Measurements from ENCODE around the gene TDRD12.

Gene TDRD12

DNA sequence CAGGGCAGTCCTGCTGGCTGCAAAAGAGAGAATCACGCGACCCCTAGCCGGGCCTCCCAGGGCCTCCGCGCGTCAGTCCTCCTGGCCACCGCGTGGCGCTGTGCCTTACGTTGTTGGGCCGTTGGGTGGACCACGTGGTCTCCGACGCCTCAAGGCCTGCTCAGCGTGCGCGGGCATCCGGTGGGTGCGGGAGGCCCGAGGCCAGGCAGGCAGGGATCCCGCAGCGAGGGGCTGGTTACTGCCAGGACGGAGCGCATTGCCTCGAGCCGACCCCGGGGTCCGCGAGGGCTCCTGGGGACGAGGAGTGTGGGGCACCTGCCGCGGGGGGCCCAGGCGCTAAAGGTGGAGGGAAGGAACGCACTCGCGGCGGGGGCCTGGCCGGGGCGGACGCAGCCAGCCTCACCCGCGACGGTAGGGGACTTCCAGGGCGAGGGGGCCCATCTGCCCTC lies at the start of gene TDRD12:
TDRD12 (plus strand) TSS at position 157 of the 449 bp plus-strand sequence. CDS start 306 bp downstream, outside the sequence.
- no peak for DNase-seq (ENCODE audit: low spot score)

DNA sequence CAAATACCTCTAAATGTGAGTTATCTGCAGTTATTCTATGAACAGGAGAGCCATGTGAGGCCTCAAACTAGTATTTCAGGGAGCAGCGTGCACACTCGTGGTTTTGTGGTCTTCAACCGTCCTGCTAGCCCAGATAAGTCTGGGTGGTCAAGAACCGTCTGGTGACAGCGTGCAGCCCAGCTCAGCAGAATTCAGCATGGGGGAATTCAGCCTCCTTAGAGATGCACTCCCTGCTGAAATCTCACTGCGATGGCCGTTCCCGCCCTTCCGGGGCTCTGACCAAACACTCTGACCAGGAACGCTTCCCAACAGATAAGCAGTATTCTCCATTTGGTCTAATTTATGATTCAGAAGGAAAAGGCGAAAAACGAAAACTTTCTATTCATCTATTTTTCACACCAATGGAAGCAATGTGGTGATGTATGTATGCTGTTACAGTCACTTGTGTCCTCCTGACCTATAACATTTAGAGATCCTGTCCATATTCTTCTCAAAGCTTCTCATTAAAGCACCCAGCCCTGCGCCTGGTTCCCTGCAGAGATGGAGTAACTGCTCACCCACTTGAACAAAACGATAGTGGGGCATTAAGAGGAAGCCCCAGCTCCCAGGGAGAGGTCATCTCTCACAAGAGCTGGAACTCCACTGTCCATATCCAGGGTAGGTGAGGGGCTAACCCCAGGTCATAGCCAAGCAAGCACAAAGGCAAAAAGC lies 47.5 kb upstream of the TDRD12 start:
- no peak for DNase-seq (ENCODE audit: low spot score)

- no peak for DNase-seq (ENCODE audit: low spot score)
These were observed 46.7 kb upstream of the TDRD12 start for GRCh38 chr19:32672841-32673240.

- no peak for DNase-seq (ENCODE audit: low spot score)
These were observed 46.0 kb upstream of the TDRD12 start for GRCh38 chr19:32673573-32673972.

GRCh38 chr19:32674153-32674930 lies 45.2 kb upstream of the TDRD12 start:
- DNase-seq (ENCODE audit: low spot score): peak; percentile 12

DNA sequence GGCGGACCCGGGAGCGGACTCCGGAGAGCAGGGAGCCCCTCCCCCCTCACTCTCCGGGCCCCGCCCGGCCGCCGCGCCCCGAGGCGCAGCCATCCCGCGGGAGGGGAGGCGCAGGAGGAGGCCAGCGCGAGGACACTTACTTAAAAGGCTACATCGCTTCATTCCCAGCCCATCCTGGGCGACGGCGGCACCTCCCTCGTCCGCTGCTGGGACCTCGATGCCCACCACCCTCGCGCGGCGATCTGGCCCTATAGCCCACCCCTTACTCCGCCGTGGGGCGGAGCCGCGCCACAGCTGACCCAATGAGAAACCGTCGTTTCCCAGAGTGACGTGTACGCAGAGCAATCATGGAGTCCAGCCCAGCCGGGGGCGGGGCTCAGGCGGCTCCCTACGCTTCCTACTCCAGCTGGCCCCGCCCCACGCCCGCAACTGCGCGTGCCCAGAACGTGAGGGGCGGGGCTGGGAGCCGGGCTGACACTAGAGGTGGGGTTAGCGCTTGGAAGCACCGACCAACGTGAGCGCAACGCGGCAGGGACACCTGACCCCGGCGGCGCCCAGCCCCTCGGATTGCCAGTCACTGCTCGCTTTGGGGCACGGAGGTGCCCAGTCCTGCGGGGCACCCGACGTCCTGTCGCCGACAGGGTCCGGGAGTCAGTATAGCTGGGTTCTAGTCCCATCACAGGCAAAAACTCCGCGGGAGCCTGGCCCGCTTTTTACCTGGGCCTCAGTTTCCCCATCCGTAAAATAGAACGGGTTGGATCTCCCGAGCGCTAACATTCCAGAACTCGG lies 44.4 kb upstream of the TDRD12 start, which contains the start of gene ANKRD27:
ANKRD27 (minus strand) TSS at position 250 of the 789 bp plus-strand sequence. CDS start 16,165 bp downstream, outside the sequence.
- peak; percentile 97 for DNase-seq (ENCODE audit: low spot score)

GRCh38 chr19:32675720-32676185 lies 43.8 kb upstream of the TDRD12 start, which contains the start of gene RGS9BP:
TSS of gene RGS9BP (plus strand) at chr19:32675848. CDS start at chr19:32676264, 416 bp downstream.
- peak; percentile 68 for DNase-seq (ENCODE audit: low spot score)

DNA sequence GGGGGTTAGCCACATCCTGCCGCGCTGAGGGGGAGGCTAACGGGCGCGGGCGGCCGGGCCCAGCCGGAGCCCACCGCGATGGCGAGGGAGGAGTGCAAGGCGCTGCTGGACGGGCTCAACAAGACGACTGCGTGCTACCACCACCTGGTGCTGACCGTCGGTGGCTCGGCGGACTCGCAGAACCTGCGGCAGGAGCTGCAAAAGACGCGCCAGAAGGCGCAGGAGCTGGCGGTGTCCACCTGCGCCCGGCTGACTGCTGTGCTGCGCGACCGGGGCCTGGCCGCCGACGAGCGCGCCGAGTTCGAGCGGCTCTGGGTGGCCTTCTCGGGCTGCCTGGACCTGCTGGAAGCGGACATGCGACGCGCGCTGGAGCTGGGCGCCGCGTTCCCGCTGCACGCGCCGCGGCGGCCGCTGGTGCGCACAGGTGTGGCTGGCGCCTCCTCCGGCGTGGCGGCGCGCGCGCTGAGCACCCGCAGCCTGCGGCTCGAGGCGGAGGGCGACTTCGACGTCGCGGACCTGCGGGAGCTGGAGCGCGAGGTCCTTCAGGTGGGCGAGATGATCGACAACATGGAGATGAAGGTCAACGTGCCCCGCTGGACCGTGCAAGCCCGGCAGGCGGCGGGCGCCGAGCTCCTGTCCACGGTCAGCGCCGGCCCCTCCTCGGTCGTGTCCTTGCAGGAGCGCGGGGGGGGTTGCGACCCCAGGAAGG lies 43.2 kb upstream of the TDRD12 start:
- no peak for DNase-seq (ENCODE audit: low spot score)

DNA sequence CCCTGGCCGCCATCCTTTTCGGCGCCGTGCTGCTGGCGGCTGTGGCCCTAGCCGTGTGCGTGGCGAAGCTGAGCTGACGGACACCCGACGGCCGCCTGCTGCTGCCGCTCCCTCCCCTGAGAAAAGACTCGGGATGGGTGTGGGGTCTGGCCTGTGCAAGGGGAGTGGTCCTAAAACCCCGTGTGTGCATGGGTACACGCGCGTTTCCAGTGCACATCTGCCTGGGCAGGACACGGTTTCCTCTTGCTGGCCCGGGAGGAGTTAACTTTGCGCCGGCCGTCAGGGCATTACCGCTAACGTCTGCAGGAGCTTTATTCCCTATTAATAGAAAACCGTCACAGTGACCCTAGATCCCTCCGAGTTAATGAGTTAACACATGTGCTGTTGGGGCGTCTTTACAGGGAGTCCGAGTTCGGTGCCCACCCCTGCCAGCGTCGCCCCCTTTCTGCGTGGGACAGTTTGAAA lies 42.6 kb upstream of the TDRD12 start:
- no peak for DNase-seq (ENCODE audit: low spot score)

DNA sequence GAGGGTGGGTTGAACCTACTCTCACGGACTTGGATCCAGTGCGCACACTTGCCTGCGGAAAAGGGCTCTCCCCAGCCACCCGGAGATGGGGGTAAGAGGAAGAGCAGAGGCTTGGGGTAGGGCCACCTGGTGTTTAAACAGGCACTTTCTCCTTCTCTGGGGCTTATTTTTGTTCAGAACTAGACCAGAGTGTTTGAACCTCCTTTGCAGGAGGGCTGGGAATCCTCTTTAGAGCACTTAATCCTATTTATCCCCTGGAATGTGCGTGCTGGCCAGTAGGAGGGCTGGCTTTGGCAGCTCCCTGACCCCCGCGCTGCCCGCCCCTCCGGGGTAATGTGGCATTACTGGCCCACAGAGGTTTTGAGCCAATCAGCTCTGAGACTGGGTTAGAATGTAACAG lies 41.9 kb upstream of the TDRD12 start:
- DNase-seq (ENCODE audit: low spot score): no peak

DNA sequence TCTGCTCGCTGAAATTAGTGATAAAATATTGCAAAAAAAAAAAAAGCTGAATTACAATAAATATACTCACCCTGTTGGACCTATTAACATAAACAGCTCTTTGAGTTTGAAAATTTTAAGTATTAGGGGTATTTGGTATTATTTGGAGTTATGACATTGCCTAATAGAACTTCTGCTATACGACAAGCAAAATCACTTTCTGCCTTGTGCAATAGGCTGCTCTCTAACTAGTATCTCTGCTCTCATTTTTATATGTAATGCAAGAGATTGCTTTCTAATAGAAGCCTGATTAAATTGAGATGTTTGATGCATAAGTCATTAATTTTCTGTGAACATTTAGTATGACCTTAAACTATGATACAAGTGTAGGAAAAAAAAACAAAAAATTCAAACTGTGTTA lies 38.6 kb upstream of the TDRD12 start:
- DNase-seq (ENCODE audit: low spot score): no peak

GRCh38 chr19:32682317-32682716 lies 37.2 kb upstream of the TDRD12 start:
- DNase-seq (ENCODE audit: low spot score): no peak

DNA sequence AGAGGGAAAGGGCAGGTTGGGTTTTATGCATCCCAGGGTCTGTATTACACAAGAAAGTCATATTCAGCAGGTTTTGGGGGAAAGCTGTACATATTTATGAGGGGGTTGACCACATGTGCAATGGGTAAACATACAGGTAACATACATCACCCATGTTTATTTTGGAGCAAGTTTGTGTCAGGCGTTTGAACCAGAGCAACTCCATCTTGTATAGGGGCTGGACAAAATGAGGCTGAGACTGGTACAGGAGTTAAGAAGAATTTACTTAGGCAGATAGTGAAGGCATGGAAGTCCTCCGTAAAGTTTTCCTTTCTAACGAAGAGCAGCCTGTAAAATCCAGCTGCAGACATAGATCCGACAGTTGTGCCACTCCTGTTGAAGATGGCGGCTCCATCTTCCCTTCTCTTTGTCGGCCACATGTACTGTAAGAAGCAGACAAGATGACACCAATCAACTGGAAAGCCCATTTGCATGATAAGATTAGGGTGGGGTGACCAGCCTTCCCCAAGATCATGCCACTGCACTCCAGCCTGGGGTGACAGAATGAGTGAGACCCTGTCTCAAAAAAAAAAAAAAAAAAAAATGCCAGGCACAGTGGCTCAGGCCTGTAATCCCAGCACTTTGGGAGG lies 32.6 kb upstream of the TDRD12 start:
- DNase-seq (ENCODE audit: low spot score): no peak

DNA sequence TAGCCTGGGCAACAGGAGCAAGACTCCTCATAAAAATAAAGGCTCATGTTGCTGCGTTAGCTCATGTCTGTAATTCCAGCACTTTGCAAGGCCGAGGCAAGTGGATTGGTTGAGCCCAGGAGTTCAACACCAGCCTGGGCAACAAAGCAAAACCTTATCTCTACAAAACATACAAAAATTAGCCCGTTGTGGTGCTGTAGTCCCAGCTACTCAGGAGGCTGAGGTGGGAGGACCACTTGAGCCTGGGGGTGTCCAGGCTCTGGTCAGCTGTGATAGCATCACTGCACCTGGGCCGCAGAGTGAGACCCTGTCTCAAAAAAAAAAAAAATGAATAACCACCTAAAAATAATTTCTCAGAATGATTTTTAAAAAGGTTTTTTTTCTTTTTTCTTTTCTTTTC lies 31.9 kb upstream of the TDRD12 start:
- no peak for DNase-seq (ENCODE audit: low spot score)

DNA sequence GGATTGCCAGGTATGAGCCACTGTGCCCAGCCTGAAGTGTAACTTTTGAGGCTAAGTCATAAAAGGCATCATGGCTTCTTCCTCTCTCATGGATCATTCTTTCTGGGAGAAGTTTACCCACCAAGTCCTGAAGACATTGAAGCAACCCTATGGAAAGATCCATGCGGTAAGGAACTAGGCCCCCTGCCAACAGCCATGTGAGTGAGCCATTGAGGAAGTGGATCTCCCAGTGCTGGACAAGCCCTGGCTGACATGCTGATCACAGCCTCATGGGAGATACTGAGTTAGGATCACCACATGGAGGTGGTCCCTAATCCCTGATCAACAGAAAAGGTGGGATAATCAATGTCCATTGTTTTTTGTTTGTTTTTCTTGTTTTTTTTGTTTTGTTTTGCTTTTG lies 31.3 kb upstream of the TDRD12 start:
- DNase-seq (ENCODE audit: low spot score): no peak

- DNase-seq (ENCODE audit: low spot score): peak; percentile 77
These were observed 28.1 kb upstream of the TDRD12 start, which contains the start of gene NUDT19 for GRCh38 chr19:32691291-32691951. TSS of gene NUDT19 (plus strand) at chr19:32691821. CDS start at chr19:32691961, 140 bp downstream.

- DNase-seq (ENCODE audit: low spot score): peak; percentile 42
These were observed 27.4 kb upstream of the TDRD12 start for GRCh38 chr19:32691952-32692726.

- no peak for DNase-seq (ENCODE audit: low spot score)
These were observed 26.9 kb upstream of the TDRD12 start for GRCh38 chr19:32692727-32693061.

Data from CD4-positive, alpha-beta T cell treated with Interleukin-2 at 100 ng/mL for 4 hours (primary cell).